Tibial artery (tissue), 4 donors: ENCODE data around the gene KRT31.

Source experiments
- DNase-seq, 2 donors: peaks; one replicate each; pipeline ENCODE4 v3.0.0-alpha.2; 2019
- H3K27ac ChIP-seq, 2 donors: fragments of 200-600 bp; sonication (generic) in 1 of 2; 1 replicate in 1 of 2; 2 replicates in 1 of 2; pipeline ENCODE4 v1.5.1; 2018 to 2019; ENCODE audit warnings: mild to moderate bottlenecking in 1 of 2
- H3K27me3 ChIP-seq, 2 donors: fragments of 200-600 bp; sonication (generic) in 1 of 2; one replicate each; pipeline versions ENCODE4 v1.5.1 to v1.6.0; 2016 to 2019
- H3K36me3 ChIP-seq, 3 donors: fragments of 200-600 bp; sonication (generic) in 2 of 3; one replicate each; pipeline ENCODE4 v1.5.1; 2016 to 2019; ENCODE audit warnings: mild to moderate bottlenecking in 2 of 3
- H3K4me1 ChIP-seq, 4 donors: fragments of 200-600 bp; sonication (generic) in 2 of 4; 1 replicate in 3 of 4; 2 replicates in 1 of 4; pipeline ENCODE4 v1.5.1; 2016 to 2019
- H3K4me3 ChIP-seq, 2 donors: fragments of 200-600 bp; sonication (generic) in 1 of 2; 1 replicate in 1 of 2; 2 replicates in 1 of 2; pipeline ENCODE4 v1.5.1; 2018 to 2019; ENCODE audit warnings: mild to moderate bottlenecking in 2 of 2
- H3K9me3 ChIP-seq, 3 donors: fragments of 200-600 bp; sonication (generic) in 1 of 3; one replicate each; pipeline ENCODE4 v1.5.1; 2016 to 2019
- intact Hi-C: fragments of 100-400 bp; cut with DNase I; formaldehyde crosslinking; loops from one replicate; pipeline ENCODE4 v1.15.0; 2023; ENCODE audit warnings: low total_unique reads
- TF ChIP-seq, protein P1 (sequence below), 2 experiments: fragments of 200-600 bp in 1 of 2; fragments of 450-650 bp in 1 of 2; IDR thresholded peaks; one replicate each; pipeline ENCODE4 v1.5.1; 2017 to 2019; ENCODE audit warnings: antibody characterized with exemption in 2 of 2, mild to moderate bottlenecking in 1 of 2, moderate library complexity in 1 of 2

The KRT31 gene

DNA sequence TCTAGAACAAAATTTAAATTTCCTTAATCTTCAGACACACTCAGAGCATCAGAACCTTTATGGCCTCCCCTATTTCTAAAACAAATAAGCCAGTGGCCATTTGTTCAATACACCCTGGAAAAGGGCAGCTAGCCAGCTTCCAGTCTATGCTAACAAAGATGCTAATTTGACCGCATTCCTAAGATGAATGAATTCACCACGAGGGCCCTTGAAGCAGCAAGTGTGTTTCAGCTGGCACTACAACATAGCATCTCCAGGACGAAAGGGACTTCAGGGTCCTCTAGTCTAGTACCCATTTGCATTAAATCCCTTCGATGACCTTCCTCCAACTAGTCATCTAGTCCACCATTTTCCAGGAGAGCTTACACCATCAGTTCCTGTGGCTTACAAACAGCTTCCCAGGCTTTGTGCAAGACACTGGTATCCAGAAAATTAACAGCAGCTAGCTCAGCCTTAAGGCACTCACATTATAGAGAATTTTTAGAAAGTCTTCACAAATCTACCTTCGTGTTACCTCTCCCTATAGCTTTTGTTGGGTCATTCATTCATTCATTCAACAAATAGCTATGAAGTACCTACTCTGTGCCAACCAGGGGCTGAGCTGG lies 16.0 kb upstream of the KRT31 start:
- peaks cover 0 to 24% (median 10%) of the 10 kb centered on the region in 4 donors for H3K4me1 ChIP-seq
- intact Hi-C loops = no loop called here
- TF ChIP-seq, protein P1, sequence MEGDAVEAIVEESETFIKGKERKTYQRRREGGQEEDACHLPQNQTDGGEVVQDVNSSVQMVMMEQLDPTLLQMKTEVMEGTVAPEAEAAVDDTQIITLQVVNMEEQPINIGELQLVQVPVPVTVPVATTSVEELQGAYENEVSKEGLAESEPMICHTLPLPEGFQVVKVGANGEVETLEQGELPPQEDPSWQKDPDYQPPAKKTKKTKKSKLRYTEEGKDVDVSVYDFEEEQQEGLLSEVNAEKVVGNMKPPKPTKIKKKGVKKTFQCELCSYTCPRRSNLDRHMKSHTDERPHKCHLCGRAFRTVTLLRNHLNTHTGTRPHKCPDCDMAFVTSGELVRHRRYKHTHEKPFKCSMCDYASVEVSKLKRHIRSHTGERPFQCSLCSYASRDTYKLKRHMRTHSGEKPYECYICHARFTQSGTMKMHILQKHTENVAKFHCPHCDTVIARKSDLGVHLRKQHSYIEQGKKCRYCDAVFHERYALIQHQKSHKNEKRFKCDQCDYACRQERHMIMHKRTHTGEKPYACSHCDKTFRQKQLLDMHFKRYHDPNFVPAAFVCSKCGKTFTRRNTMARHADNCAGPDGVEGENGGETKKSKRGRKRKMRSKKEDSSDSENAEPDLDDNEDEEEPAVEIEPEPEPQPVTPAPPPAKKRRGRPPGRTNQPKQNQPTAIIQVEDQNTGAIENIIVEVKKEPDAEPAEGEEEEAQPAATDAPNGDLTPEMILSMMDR (IDR thresholded peaks at IDR 0.05) = no peak
- H3K4me3 ChIP-seq = no peak overlapping the region
- no peaks in the 10 kb centered on the region for H3K9me3 ChIP-seq
- H3K27me3 ChIP-seq = no peaks in the 10 kb centered on the region
- DNase-seq = no peak
- H3K27ac ChIP-seq = no peak overlapping the region
- H3K36me3 ChIP-seq = no peaks in the 10 kb centered on the region

DNA sequence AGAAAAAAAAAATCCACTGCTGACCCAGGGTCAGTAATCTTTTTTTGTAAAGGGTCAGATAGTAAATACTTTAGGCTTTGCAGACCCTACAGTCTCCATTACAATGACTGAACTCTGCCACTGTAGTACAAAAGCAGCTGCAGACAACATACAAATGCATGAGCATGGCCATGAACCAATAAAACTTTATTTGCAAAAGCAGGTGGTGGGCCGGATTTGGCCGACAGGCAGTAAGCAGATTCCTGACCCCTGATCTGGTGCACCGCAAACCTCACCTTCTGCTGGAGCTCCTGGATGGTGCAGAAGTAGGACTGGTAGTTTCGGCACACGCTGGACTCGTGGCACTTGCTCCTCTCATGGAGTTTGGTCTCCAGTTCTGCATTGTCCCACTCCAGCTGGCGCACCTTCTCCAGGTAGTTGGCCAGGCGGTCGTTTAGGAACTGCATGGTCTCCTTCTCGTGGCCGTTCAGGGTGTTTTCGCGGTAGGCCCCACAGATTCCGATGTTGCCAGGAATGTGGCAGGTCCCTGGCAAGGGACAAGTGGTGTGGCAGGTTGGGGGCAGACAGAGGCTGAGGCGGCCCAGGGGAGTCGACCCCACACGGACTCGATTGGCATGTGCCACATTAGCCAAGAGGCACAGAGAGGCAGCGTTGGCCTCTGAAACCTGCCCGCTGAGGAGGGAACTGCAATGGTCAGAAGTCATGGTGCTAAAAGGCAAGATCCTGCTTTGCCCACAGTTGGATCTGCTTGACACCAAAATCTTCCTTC lies 13.8 kb upstream of the KRT31 start:
- Histone ChIP-seq H3K4me3 (no peak overlapping the region), H3K4me1 (peaks cover 0 to 9% (median 4%) of the 10 kb centered on the region in 4 donors), H3K27me3 (no peaks in the 10 kb centered on the region), H3K9me3 (no peaks in the 10 kb centered on the region), H3K36me3 (no peaks in the 10 kb centered on the region), H3K27ac (no peak overlapping the region)
- no peak for DNase-seq
- intact Hi-C loops = no loop called here
- TF ChIP-seq, protein P1 (IDR thresholded peaks at IDR 0.05) = no peak

DNA sequence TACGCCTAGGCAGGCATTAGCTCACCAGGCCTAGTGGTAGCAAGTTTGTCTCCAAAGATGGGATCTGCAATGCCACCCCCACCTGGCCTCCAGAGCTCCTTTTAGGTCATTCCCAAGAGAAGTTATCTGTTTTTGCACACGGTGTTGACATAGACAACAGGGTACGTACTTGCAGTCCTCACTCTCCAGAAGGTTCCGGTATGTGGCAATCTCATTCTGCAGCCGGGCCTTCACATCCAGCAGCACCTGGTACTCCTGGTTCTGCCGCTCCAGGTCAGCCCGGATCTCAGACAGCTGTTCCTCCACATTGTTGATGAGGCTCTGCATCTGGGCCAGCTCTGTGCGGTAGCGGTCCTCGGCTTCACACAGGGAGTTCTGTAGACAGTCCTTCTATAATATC lies 9.8 kb upstream of the KRT31 start:
- no peaks in the 10 kb centered on the region for H3K9me3 ChIP-seq
- H3K4me3 ChIP-seq = no peak overlapping the region
- no peaks in the 10 kb centered on the region for H3K4me1 ChIP-seq
- TF ChIP-seq, protein P1 (IDR thresholded peaks at IDR 0.05) = no peak
- no peak overlapping the region for H3K27ac ChIP-seq
- no peak for DNase-seq
- H3K27me3 ChIP-seq = no peaks in the 10 kb centered on the region
- intact Hi-C loops = no loop called here
- no peaks in the 10 kb centered on the region for H3K36me3 ChIP-seq

DNA sequence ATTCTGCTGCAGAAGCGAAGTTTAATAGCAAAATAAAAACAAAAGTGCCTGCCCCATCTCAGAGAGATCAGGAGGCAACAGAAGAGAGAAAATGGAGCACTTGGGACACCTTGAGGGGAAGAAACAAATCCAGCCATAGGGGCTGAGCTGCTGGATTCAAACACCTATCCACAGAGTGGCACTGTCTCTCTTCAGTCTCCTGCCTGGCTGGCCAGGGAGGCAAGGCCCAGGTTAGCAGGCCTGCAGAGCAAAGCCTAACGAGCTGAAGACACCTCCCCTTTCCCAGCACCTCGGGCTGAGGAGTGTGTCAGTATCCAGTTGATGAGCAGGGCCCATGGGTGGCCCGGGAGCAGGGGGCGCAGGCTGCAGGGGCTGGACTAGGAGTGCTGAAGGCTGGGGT lies 8.8 kb upstream of the KRT31 start:
- no peak overlapping the region for H3K4me3 ChIP-seq
- TF ChIP-seq, protein P1 (IDR thresholded peaks at IDR 0.05) = no peak
- no peaks in the 10 kb centered on the region for H3K4me1 ChIP-seq
- H3K27ac ChIP-seq = no peak overlapping the region
- no peaks in the 10 kb centered on the region for H3K27me3 ChIP-seq
- DNase-seq = no peak
- H3K9me3 ChIP-seq = no peaks in the 10 kb centered on the region
- intact Hi-C loops = no loop called here
- H3K36me3 ChIP-seq = no peaks in the 10 kb centered on the region

DNA sequence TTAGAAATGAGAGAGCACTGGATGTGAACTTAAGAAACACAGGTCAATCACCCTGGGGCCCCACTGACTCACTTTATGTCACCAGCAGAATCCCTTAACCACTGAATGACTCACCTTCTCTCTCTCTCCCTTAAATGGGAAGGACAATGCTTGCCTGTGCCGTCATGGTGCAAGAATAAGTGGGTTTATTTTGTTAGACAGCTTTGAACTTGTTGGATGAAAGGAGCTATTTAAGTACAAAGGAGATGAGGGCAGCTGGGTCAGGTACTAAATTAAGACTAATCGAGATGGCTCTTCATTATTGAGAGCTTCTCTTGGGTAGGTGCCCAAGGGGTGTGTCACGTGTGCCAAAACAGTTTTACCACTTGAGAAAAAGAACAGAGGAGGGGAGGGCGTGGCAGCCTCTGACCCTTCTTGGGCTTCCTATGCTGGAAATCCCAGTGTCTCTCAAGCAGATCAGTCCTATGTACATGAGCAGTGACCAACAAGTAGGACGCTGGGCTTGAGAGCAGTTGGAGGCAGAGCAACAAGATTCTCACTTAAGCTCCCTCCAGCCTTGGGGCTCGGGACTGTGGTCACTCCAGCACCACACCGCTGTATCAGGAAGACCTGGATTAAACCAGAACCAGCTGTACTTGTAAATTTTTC lies 6.7 kb upstream of the KRT31 start:
- Histone ChIP-seq H3K36me3 (no peaks in the 10 kb centered on the region), H3K4me1 (no peaks in the 10 kb centered on the region), H3K27ac (no peak overlapping the region), H3K27me3 (no peaks in the 10 kb centered on the region), H3K9me3 (no peaks in the 10 kb centered on the region), H3K4me3 (no peak overlapping the region)
- intact Hi-C loops = no loop called here
- TF ChIP-seq, protein P1 (IDR thresholded peaks at IDR 0.05) = no peak
- DNase-seq = no peak
